ENCODE measurements around the gene OTUD5.

- TF ChIP-seq CTCF (tag by site-specific recombination; IDR thresholded peaks at IDR 0.05) (no peak), TCF7L2 (IDR thresholded peaks at IDR 0.05; ENCODE audit: borderline replicate concordance, low read depth, low read length) (no peak)
Observed at GRCh38 chrX:48958635-48959094, 1.3 kb upstream of the OTUD5 start.
